CD14-positive monocyte (primary cell): ENCODE measurements around the gene AGBL1. TPM values are rescaled to one million over a fixed set of nuclear protein-coding genes. Genes with fewer than 3 reads are reported as not detected.

Experiments used
- DNase-seq, 3 donors: peaks; one replicate each; pipeline ENCODE4 v3.0.0-alpha.2; 2011 to 2022
- H2AFZ ChIP-seq: 2 replicates; pipeline ENCODE4 v1.6.0; 2012; ENCODE audit warnings: mild to moderate bottlenecking, low read depth, low read length, inconsistent platforms; ENCODE audit not compliant: insufficient read depth, poor library complexity, severe bottlenecking
- H3K27ac ChIP-seq, 2 donors: 1 replicate in 1 of 2; 2 replicates in 1 of 2; pipeline ENCODE4 v1.5.1; 2012 to 2013; ENCODE audit warnings: low read length in 2 of 2, control low read depth in 1 of 2, inconsistent platforms in 1 of 2, low read depth in 1 of 2, mild to moderate bottlenecking in 1 of 2
- H3K27me3 ChIP-seq, 2 donors: one replicate each; pipeline versions ENCODE4 v1.6.0 to v1.6.1; 2011 to 2013; ENCODE audit warnings: low read length in 2 of 2; ENCODE audit not compliant: control insufficient read depth in 2 of 2, insufficient read depth in 2 of 2
- H3K36me3 ChIP-seq, 2 donors: replicated peaks in 1 of 2; 1 replicate in 1 of 2; 2 replicates in 1 of 2; pipeline versions ENCODE4 v1.5.1 to v1.6.1; 2012 to 2013; ENCODE audit warnings: low read length in 2 of 2, control low read depth in 1 of 2, inconsistent platforms in 1 of 2, mild to moderate bottlenecking in 1 of 2; ENCODE audit not compliant: insufficient read depth in 2 of 2, control insufficient read depth in 1 of 2
- H3K4me1 ChIP-seq, 2 donors: 1 replicate in 1 of 2; 2 replicates in 1 of 2; pipeline versions ENCODE4 v1.5.1 to v1.6.1; 2012 to 2013; ENCODE audit warnings: low read length in 2 of 2, control low read depth in 1 of 2, inconsistent platforms in 1 of 2, mild to moderate bottlenecking in 1 of 2, moderate library complexity in 1 of 2; ENCODE audit not compliant: insufficient read depth in 2 of 2, control insufficient read depth in 1 of 2
- H3K4me2 ChIP-seq: replicated peaks from 2 replicates; pipeline ENCODE3; 2012; ENCODE audit warnings: low read length, moderate library complexity, mild to moderate bottlenecking; ENCODE audit not compliant: poor library complexity, severe bottlenecking; ENCODE audit errors: extremely low read depth
- H3K4me3 ChIP-seq, 3 experiments: fragments of 200-600 bp in 1 of 3; sonication (generic) in 1 of 3; replicated peaks in 1 of 3; 1 replicate in 2 of 3; 2 replicates in 1 of 3; pipeline ENCODE4 v1.5.1; 2011 to 2013; ENCODE audit warnings: low read length in 3 of 3, mild to moderate bottlenecking in 3 of 3, control low read depth in 2 of 3, low read depth in 2 of 3, inconsistent platforms in 1 of 3, moderate library complexity in 1 of 3
- H3K79me2 ChIP-seq: 2 replicates; pipeline ENCODE4 v1.6.0; 2012; ENCODE audit warnings: mild to moderate bottlenecking, control low read depth, inconsistent platforms, low read length, moderate library complexity; ENCODE audit not compliant: insufficient read depth
- H3K9ac ChIP-seq: 2 replicates; pipeline ENCODE4 v1.6.0; 2017; ENCODE audit warnings: low read length, mild to moderate bottlenecking; ENCODE audit not compliant: insufficient read depth, poor library complexity, severe bottlenecking
- H3K9me3 ChIP-seq, 2 donors: replicated peaks in 1 of 2; 1 replicate in 1 of 2; 2 replicates in 1 of 2; pipeline versions ENCODE4 v1.5.1 to v1.6.1; 2012 to 2013; ENCODE audit warnings: low read length in 2 of 2, control low read depth in 1 of 2; ENCODE audit not compliant: control insufficient read depth in 1 of 2, insufficient read depth in 1 of 2
- H4K20me1 ChIP-seq: 2 replicates; pipeline ENCODE4 v1.6.0; 2012; ENCODE audit warnings: mild to moderate bottlenecking, low read length, control low read depth, moderate library complexity; ENCODE audit not compliant: insufficient read depth
- H3K27ac Mint-ChIP-seq, 7 donors: one replicate each; pipeline ENCODE4 v1.8.0; 2020; ENCODE audit warnings: mild to moderate bottlenecking in 7 of 7, mixed read lengths in 7 of 7, moderate library complexity in 6 of 7, inconsistent platforms in 2 of 7
- H3K27me3 Mint-ChIP-seq, 3 donors: one replicate each; pipeline ENCODE4 v1.8.0; 2021 to 2022; ENCODE audit warnings: low read depth in 3 of 3, mild to moderate bottlenecking in 3 of 3, mixed read lengths in 3 of 3, moderate library complexity in 3 of 3, inconsistent platforms in 1 of 3
- H3K36me3 Mint-ChIP-seq, 2 donors: one replicate each; pipeline ENCODE4 v1.8.0; 2020; ENCODE audit warnings: mixed read lengths in 2 of 2, inconsistent platforms in 1 of 2, mild to moderate bottlenecking in 1 of 2
- H3K4me1 Mint-ChIP-seq: one replicate; pipeline ENCODE4 v1.8.0; 2020; ENCODE audit warnings: mild to moderate bottlenecking, mixed read lengths
- H3K4me3 Mint-ChIP-seq, 2 donors: one replicate each; pipeline ENCODE4 v1.8.0; 2020; ENCODE audit warnings: mild to moderate bottlenecking in 2 of 2, mixed read lengths in 2 of 2, moderate library complexity in 1 of 2
- H3K9me3 Mint-ChIP-seq, 7 donors: one replicate each; pipeline ENCODE4 v1.8.0; 2020 to 2022; ENCODE audit warnings: mixed read lengths in 7 of 7, mild to moderate bottlenecking in 6 of 7, moderate library complexity in 6 of 7, inconsistent platforms in 2 of 7
- CTCF ChIP-seq: fragments of 200-600 bp; IDR thresholded peaks from one replicate; pipeline ENCODE4 v1.8.0; 2022; ENCODE audit warnings: antibody characterized with exemption, mild to moderate bottlenecking
- WGBS: methylation state at CpG from one replicate; pipeline ENCODE4 v1.1.5; 2013; ENCODE audit warnings: missing lambda C conversion rate; ENCODE audit not compliant: insufficient coverage; 5-methylcytosine and 5-hydroxymethylcytosine counted together
- intact Hi-C, 2 donors: fragments of 100-400 bp; cut with micrococcal nuclease; formaldehyde crosslinking; loops; one replicate each; pipeline versions ENCODE4 v1.15.0 to v1.15.1; 2023
- polyA plus RNA-seq, 3 donors: library from polyadenylated mRNA; depleted of rRNA in 1 of 3; unstranded in 2 of 3; stranded (reverse) in 1 of 3; fragments of 300-500 nt in 2 of 3; fragments of >200 nt in 1 of 3; fragmentation: Illumina TruSeq in 2 of 3; gene quantifications; 1 replicate in 2 of 3; 2 replicates in 1 of 3; pipeline ENCODE4 v1.2.3, GENCODE V29; 2012 to 2021

Gene AGBL1
- polyA plus RNA-seq, 3 donors = not detected

- H3K4me1 ChIP-seq = no peaks in the 10 kb centered on the region
- H3K36me3 ChIP-seq = no peaks in the 10 kb centered on the region
- no peaks in the 10 kb centered on the region for H3K27me3 Mint-ChIP-seq
- no peak overlapping the region for H3K27ac ChIP-seq
- H3K9me3 ChIP-seq = peaks cover 17% of the 10 kb centered on the region in 2 donors
- H3K36me3 Mint-ChIP-seq = no peaks in the 10 kb centered on the region
- intact Hi-C loops = no loop called here
- H3K4me2 ChIP-seq = no peak overlapping the region
- no peaks in the 10 kb centered on the region for H3K27me3 ChIP-seq
- no peaks in the 10 kb centered on the region for H3K79me2 ChIP-seq
- H3K27ac Mint-ChIP-seq = no peak overlapping the region
- H3K4me1 Mint-ChIP-seq = no peaks in the 10 kb centered on the region
- H3K9me3 Mint-ChIP-seq = peaks cover 9 to 21% (median 15%) of the 10 kb centered on the region in 7 donors
- TF ChIP-seq CTCF = no peak
- no peak overlapping the region for H3K4me3 Mint-ChIP-seq
- no peak overlapping the region for H3K9ac ChIP-seq
- no peak overlapping the region for H2AFZ ChIP-seq
- no peak overlapping the region for H3K4me3 ChIP-seq
- DNase-seq = no peak
- H4K20me1 ChIP-seq = no peaks in the 10 kb centered on the region
Observed at GRCh38 chr15:86333819-86334218, 254.1 kb downstream of the AGBL1 start.

- no peak overlapping the region for H3K4me2 ChIP-seq
- no peak overlapping the region for H2AFZ ChIP-seq
- WGBS = 100% methylated on average over 1 of the region's 6 CpGs
Observed at GRCh38 chr15:86336051-86336788, 256.5 kb downstream of the AGBL1 start.

More at GRCh38 chr15:86336051-86336788, 256.5 kb downstream of the AGBL1 start:
- no peak overlapping the region for H3K9ac ChIP-seq
- no peaks in the 10 kb centered on the region for H3K79me2 ChIP-seq
- H4K20me1 ChIP-seq = no peaks in the 10 kb centered on the region
- no peak overlapping the region for H3K27ac ChIP-seq
- Mint-ChIP-seq H3K36me3 (no peaks in the 10 kb centered on the region), H3K27ac (no peak overlapping the region), H3K4me3 (no peak overlapping the region), H3K4me1 (no peaks in the 10 kb centered on the region), H3K27me3 (no peaks in the 10 kb centered on the region), H3K9me3 (peaks cover 4 to 16% (median 11%) of the 10 kb centered on the region in 7 donors)
- no peaks in the 10 kb centered on the region for H3K4me1 ChIP-seq
- intact Hi-C loops = no loop called here
- H3K36me3 ChIP-seq = no peaks in the 10 kb centered on the region
- TF ChIP-seq CTCF = no peak
- DNase-seq = no peak
- no peak overlapping the region for H3K4me3 ChIP-seq
- H3K27me3 ChIP-seq = no peaks in the 10 kb centered on the region
- H3K9me3 ChIP-seq = peaks cover 9 to 12% of the 10 kb centered on the region in 2 donors
